Suprapubic skin (tissue), 4 donors: ENCODE measurements around the gene PPIE. TPM values are rescaled to one million over a fixed set of nuclear protein-coding genes. Genes with fewer than 3 reads are reported as not detected.
A peak's percentile ranks its signal among the peaks of the same experiment; 100 is the strongest.
"Not testable (repeated sequence)": the region's sequence is repeated elsewhere in the genome, so short reads cannot be mapped to it uniquely, and the experiment has no call there.

Source experiments
- DNase-seq, 2 donors: peaks; one replicate each; pipeline ENCODE4 v3.0.0-alpha.2; 2019; ENCODE audit warnings: low spot score in 2 of 2
- H3K27ac ChIP-seq: fragments of 200-600 bp; sonication (generic); one replicate; pipeline ENCODE4 v1.5.1; 2019
- H3K27me3 ChIP-seq: fragments of 200-600 bp; sonication (generic); one replicate; pipeline ENCODE4 v1.5.1; 2019
- H3K36me3 ChIP-seq: fragments of 200-600 bp; sonication (generic); one replicate; pipeline ENCODE4 v1.5.1; 2019
- H3K4me1 ChIP-seq: fragments of 200-600 bp; sonication (generic); one replicate; pipeline ENCODE4 v1.5.1; 2019
- H3K4me3 ChIP-seq: fragments of 200-600 bp; sonication (generic); one replicate; pipeline ENCODE4 v1.5.1; 2019; ENCODE audit warnings: mild to moderate bottlenecking
- H3K9me3 ChIP-seq: fragments of 200-600 bp; sonication (generic); one replicate; pipeline ENCODE4 v1.5.1; 2019
- CTCF ChIP-seq, 2 donors: fragments of 200-600 bp in 1 of 2; fragments of 450-650 bp in 1 of 2; sonication (generic) in 1 of 2; IDR thresholded peaks; one replicate each; pipeline ENCODE4 v1.5.1; 2016 to 2019; ENCODE audit warnings: antibody characterized with exemption in 2 of 2, mild to moderate bottlenecking in 1 of 2, moderate library complexity in 1 of 2
- EP300 ChIP-seq: sonication (generic); formaldehyde crosslinking; IDR thresholded peaks from one replicate; pipeline ENCODE4 v1.6.1; 2017; ENCODE audit warnings: antibody characterized with exemption
- POLR2A ChIP-seq, 2 donors: fragments of 450-650 bp; IDR thresholded peaks; one replicate each; pipeline ENCODE4 v1.6.1; 2017; ENCODE audit warnings: antibody characterized with exemption in 2 of 2, mild to moderate bottlenecking in 2 of 2, moderate library complexity in 2 of 2
- POLR2AphosphoS5 ChIP-seq, 3 donors: sonication (generic); formaldehyde crosslinking; IDR thresholded peaks; one replicate each; pipeline ENCODE4 v1.6.1; 2017; ENCODE audit warnings: antibody characterized with exemption in 3 of 3
- WGBS: methylation state at CpG from one replicate; pipeline ENCODE4 v1.1.5; 2018; 5-methylcytosine and 5-hydroxymethylcytosine counted together
- total RNA-seq, 4 donors: library from RNA; depleted of rRNA; stranded (reverse); fragments of >200 nt; gene quantifications; one replicate each; pipeline ENCODE4 v1.1.0, GENCODE V29; 2016

PPIE gene
- total RNA-seq, 4 donors from 2014 or later: 27.0 to 40.6 (median 28.5) TPM

DNA sequence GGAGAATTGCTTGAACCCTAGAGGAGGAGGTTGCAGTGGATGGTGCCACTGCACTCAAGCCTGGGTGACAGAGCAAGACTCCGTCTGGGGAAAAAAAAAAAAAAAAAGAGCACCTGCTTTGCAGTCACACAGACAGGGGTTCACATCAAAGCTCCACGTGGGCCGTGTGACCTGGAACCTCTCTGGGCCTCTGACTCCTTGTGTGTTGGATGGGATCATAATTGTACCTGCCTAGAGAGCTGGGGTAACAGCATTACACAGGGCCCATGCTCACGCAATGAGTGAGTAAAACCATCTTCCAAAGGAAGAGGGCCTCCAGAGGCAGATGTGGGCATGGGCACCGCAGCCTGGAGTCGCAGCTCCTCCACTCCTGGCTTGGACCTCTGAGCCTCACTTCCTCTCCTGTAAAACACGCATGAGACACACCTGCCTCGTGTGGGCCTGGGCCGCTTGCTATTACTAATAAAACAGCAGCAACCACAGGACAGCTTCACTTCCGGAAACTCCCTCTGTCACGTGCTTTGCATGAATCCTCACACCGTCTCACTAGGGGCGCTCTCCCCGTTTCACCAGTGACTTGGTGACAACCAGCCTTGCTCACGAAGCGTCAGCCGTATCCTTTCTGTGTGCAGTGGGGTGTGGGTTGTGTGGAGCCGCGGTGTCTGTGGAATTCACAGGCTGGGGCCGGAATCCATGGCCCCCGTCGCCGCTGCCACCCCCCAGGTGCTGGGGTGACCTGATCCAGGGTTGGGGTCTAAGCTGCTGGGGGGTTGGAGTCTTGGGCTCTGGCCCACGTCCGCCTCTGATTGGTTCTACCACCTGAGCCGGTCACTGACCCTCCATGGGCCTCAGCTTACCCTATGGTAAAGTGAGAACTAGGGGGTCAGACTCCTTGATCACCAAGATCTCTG is 60.4 kb downstream of the PPIE start:
- H3K4me1 ChIP-seq, H3K36me3 ChIP-seq, H3K27ac ChIP-seq, H3K4me3 ChIP-seq, H3K27me3 ChIP-seq, H3K9me3 ChIP-seq: not testable (repeated sequence)
- WGBS: 52% methylated on average over 17 of the region's 26 CpGs
- peak in 1 of 2 donors; percentile 38 for TF ChIP-seq CTCF (IDR thresholded peaks at IDR 0.05)
- DNase-seq: peak; percentile 88 to 89

DNA sequence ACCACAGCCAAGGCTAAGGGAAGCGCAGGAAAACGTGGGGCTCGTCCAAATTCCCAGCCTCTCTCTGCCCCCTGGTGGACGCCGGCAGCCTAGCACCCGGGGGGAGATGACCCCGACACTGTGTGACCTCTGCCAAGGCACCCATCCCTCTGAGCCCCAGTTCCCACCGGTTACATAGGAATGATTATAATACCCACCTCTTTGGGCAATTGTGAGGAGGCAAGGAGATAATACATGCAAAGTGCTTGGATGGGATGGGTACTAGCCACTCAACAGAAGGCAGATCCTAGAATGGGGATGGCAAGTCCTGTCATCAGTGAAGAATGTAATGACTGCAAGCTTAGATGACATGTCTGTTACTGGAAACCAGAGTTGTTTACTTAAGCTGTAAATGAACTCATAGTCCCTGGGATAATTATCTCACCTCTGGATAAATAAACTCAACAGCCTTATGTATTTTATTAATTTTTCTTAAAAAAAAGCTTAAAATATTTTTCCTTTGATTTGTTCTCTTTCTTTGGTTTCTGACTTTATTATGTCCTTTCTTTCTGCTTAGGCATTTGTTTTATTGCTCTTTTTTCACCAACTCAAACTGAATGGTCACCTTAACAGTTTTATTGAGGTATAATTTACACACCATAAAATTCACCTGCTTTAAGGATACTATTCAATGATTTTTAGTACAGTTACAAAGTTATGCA is 61.2 kb downstream of the PPIE start:
- Histone ChIP-seq H3K9me3 (no peaks in the 10 kb centered on the region), H3K4me1 (no peaks in the 10 kb centered on the region), H3K36me3 (no peaks in the 10 kb centered on the region), H3K27ac (no peak overlapping the region), H3K27me3 (no peaks in the 10 kb centered on the region), H3K4me3 (no peak overlapping the region)
- WGBS: 4% methylated on average over 3 of the region's 8 CpGs
- peak in 1 of 2 donors; percentile 76 for DNase-seq
- TF ChIP-seq CTCF (IDR thresholded peaks at IDR 0.05) (peak; percentile 70 to 78), POLR2A (IDR thresholded peaks at IDR 0.05) (no peak), EP300 (no peak)

DNA sequence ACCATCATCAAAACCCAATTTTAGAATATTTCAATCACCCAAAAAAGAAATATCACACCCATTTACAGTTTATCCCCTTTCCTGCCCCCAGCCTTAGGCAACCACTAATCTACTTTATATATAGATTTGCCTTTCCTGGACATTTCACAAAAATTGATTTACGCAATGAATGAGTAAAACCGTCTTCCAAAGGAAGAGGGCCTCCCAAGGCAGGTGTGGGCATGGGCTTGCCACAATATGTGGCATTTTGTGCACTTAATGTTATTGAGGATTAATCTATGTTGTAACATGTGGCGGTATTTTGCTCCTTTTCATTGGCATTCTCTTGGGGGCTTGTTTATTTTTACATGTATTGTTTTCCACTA is 61.8 kb downstream of the PPIE start:
- Histone ChIP-seq H3K9me3 (no peaks in the 10 kb centered on the region), H3K27ac (no peak overlapping the region), H3K27me3 (no peaks in the 10 kb centered on the region), H3K36me3 (no peaks in the 10 kb centered on the region), H3K4me1 (no peaks in the 10 kb centered on the region), H3K4me3 (no peak overlapping the region)
- WGBS: 80% methylated on average over 3 of the region's 3 CpGs
- DNase-seq: no peak
- TF ChIP-seq POLR2AphosphoS5 (IDR thresholded peaks at IDR 0.05) (no peak), CTCF (IDR thresholded peaks at IDR 0.05) (no peak), POLR2A (IDR thresholded peaks at IDR 0.05) (no peak), EP300 (no peak)

- TF ChIP-seq EP300 (no peak), CTCF (IDR thresholded peaks at IDR 0.05) (no peak), POLR2A (IDR thresholded peaks at IDR 0.05) (no peak), POLR2AphosphoS5 (IDR thresholded peaks at IDR 0.05) (no peak)
- 77% methylated on average over 14 of the region's 14 CpGs for WGBS
- DNase-seq: no peak
Observed at GRCh38 chr1:39802496-39803260, 64.0 kb downstream of the PPIE start.

DNA sequence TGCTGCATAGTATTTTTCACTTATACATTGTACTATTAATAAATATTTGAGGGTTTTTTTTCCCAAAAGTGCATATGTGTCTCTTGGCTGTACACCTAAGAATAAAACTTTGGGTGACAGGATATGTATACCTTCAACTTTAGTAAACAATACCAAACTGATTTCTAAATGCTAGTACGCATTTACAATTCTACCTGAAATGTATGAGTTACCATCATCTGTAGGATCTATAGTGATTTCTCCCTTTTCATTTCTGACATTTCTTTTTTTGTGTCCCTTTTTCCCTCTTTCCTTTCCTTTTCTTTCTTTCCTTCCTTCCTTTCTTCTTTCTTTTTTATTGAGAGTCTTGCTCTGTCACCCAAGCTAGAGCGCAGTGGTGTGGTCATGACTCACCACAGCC is 66.7 kb downstream of the PPIE start:
- WGBS: 94% methylated on average over 2 of the region's 2 CpGs
- Histone ChIP-seq H3K4me3 (no peak overlapping the region), H3K9me3 (no peaks in the 10 kb centered on the region), H3K27ac (no peak overlapping the region), H3K36me3 (no peaks in the 10 kb centered on the region), H3K27me3 (no peaks in the 10 kb centered on the region), H3K4me1 (no peaks in the 10 kb centered on the region)
- no peak for DNase-seq
- TF ChIP-seq EP300 (no peak), POLR2AphosphoS5 (IDR thresholded peaks at IDR 0.05) (no peak), POLR2A (IDR thresholded peaks at IDR 0.05) (no peak)

More at GRCh38 chr1:39802496-39803260, 64.0 kb downstream of the PPIE start:
- H3K36me3 ChIP-seq: no peaks in the 10 kb centered on the region
- H3K4me1 ChIP-seq: no peaks in the 10 kb centered on the region
- H3K9me3 ChIP-seq: no peaks in the 10 kb centered on the region
- H3K4me3 ChIP-seq: no peak overlapping the region
- H3K27ac ChIP-seq: no peak overlapping the region
- no peaks in the 10 kb centered on the region for H3K27me3 ChIP-seq
